A673 (cell line): ENCODE measurements around the gene PBOV1.

Experiments used
- CTCF ChIP-seq: fragments of 300-800, 200-600 bp; sonication (generic); conservative IDR thresholded peaks from 2 replicates; pipeline ENCODE4 v1.5.1; 2017; ENCODE audit warnings: low read depth, mild to moderate bottlenecking, antibody characterized with exemption, low read length, moderate library complexity, mixed read lengths
- EZH2 ChIP-seq: fragments of 200-600 bp; sonication (generic); IDR thresholded peaks from 2 replicates; pipeline ENCODE4 v1.6.1; 2017; ENCODE audit warnings: borderline replicate concordance, low read depth, mild to moderate bottlenecking, mixed read lengths, antibody characterized with exemption, low read length; ENCODE audit not compliant: poor library complexity, severe bottlenecking

GRCh38 chr6:138231381-138231886, 13.1 kb upstream of the PBOV1 start:
- TF ChIP-seq EZH2 (no peak), CTCF (no peak)
